PC-9 (cell line): ENCODE measurements around the gene PRKAG2.

Experiments
- CTCF ChIP-seq: fragments of 200-600 bp; sonication (generic); conservative IDR thresholded peaks from 2 replicates; pipeline ENCODE4 v1.6.1; 2017; ENCODE audit warnings: mixed run types, antibody characterized with exemption, mild to moderate bottlenecking, moderate library complexity
- EZH2 ChIP-seq: fragments of 200-600 bp; sonication (generic); IDR thresholded peaks from 2 replicates; pipeline ENCODE4 v1.8.0; 2017; ENCODE audit warnings: antibody characterized with exemption, low read depth

DNA sequence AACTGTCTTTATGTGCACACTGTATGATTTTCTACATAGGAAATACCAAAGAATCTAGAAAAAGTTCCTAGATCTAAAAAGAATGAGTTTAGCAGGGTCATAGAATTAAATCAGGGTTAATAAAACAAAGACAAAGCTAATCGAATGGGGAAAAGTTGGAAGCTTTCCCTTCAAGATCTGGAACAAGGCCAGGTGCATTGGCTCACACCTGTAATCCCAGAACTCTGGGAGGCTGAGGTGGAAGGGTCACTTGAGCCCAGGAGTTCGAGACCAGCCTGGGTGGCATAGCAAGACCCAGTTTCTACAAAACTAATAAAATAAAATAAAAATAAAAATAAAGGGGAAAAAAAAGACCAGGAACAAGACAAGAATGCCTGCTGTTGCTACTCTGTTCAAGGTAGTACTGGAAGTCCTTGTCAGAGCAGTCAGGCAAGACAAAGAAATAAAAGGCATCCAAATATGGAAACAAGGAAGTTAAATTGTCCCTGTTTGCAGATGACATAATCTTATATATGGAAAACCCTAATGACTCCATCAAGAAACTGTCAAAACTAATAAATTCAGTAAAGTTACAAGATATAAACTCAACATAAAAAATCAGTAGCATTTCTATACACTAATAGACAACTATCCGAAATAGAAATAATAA lies 281.1 kb downstream of the PRKAG2 start:
- TF ChIP-seq CTCF (no peak), EZH2 (no peak)
